H4 (cell line): ENCODE results near the gene SLC6A20. TPM values are rescaled to one million over a fixed set of nuclear protein-coding genes. Genes with fewer than 3 reads are reported as not detected.

Experiments used
- DNase-seq: peaks from one replicate; pipeline ENCODE4 v3.0.0-alpha.2; 2015; ENCODE audit warnings: low spot score
- total RNA-seq: library from RNA; depleted of rRNA; stranded (reverse); fragments of >200 nt; shearing (Covaris generic); gene quantifications from 2 replicates; pipeline ENCODE4 v1.2.3, GENCODE V29; 2014

The SLC6A20 gene
- total RNA-seq, 1 experiment from 2014 or later, result not detected

GRCh38 chr3:45777746-45778386, 18.5 kb downstream of the SLC6A20 start:
- DNase-seq, result no peak

GRCh38 chr3:45777111-45777745, 19.1 kb downstream of the SLC6A20 start:
- DNase-seq, result no peak

GRCh38 chr3:45776611-45777010, 19.7 kb downstream of the SLC6A20 start:
- DNase-seq, result no peak

GRCh38 chr3:45776301-45776595, 20.1 kb downstream of the SLC6A20 start:
- DNase-seq, result no peak

GRCh38 chr3:45775571-45776300, 20.6 kb downstream of the SLC6A20 start:
- DNase-seq, result no peak

GRCh38 chr3:45774581-45775521, 21.5 kb downstream of the SLC6A20 start:
- no peak for DNase-seq

GRCh38 chr3:45773714-45774449, 22.5 kb downstream of the SLC6A20 start:
- DNase-seq, result no peak

GRCh38 chr3:45773072-45773471, 23.3 kb downstream of the SLC6A20 start:
- DNase-seq, result no peak

- no peak for DNase-seq
Observed at GRCh38 chr3:45772341-45773035, 23.8 kb downstream of the SLC6A20 start.

GRCh38 chr3:45771831-45772230, 24.5 kb downstream of the SLC6A20 start:
- DNase-seq, result no peak

GRCh38 chr3:45771166-45771775, 25.1 kb downstream of the SLC6A20 start:
- no peak for DNase-seq

- no peak for DNase-seq
Observed at GRCh38 chr3:45765958-45766357, 30.4 kb downstream of the SLC6A20 start.

GRCh38 chr3:45765266-45765851, 31.0 kb downstream of the SLC6A20 start:
- no peak for DNase-seq

GRCh38 chr3:45763303-45763675, 33.0 kb downstream of the SLC6A20 start:
- no peak for DNase-seq

GRCh38 chr3:45762647-45763302, 33.6 kb downstream of the SLC6A20 start:
- DNase-seq, result no peak

GRCh38 chr3:45761831-45762230, 34.5 kb downstream of the SLC6A20 start:
- DNase-seq, result no peak

- peak; percentile 44 for DNase-seq
Observed at GRCh38 chr3:45760878-45761711, 35.2 kb downstream of the SLC6A20 start.

- no peak for DNase-seq
Observed at GRCh38 chr3:45759851-45760250, 36.5 kb downstream of the SLC6A20 start.

- no peak for DNase-seq
Observed at GRCh38 chr3:45758871-45759270, 37.5 kb downstream of the SLC6A20 start.
